Adipocyte (in vitro differentiated cells): ENCODE results near the gene RBM39.
A peak's percentile ranks its signal among the peaks of the same experiment; 100 is the strongest.

Experiments
- DNase-seq: peaks from one replicate; pipeline ENCODE4 v3.0.0-alpha.2; 2015; ENCODE audit warnings: low read depth
- H3K27me3 ChIP-seq: replicated peaks from 2 replicates; pipeline ENCODE4 v1.7.0; 2013; ENCODE audit warnings: mild to moderate bottlenecking, low read length, moderate library complexity; ENCODE audit not compliant: control insufficient read depth, insufficient read depth
- H3K36me3 ChIP-seq: 2 replicates; pipeline ENCODE4 v1.7.0; 2013; ENCODE audit warnings: low read length, mild to moderate bottlenecking, moderate library complexity; ENCODE audit not compliant: control insufficient read depth, insufficient read depth, severe bottlenecking
- H3K4me1 ChIP-seq: 2 replicates; pipeline ENCODE4 v1.7.0; 2013; ENCODE audit warnings: mild to moderate bottlenecking, low read length, moderate library complexity; ENCODE audit not compliant: control insufficient read depth, insufficient read depth
- H3K4me3 ChIP-seq: 2 replicates; pipeline ENCODE4 v1.7.0; 2013; ENCODE audit warnings: mild to moderate bottlenecking, low read length, moderate library complexity
- H3K9ac ChIP-seq: 2 replicates; pipeline ENCODE4 v1.7.0; 2013; ENCODE audit warnings: mild to moderate bottlenecking, low read length, moderate library complexity
- H3K9me3 ChIP-seq: 2 replicates; pipeline ENCODE4 v1.7.0; 2013; ENCODE audit warnings: mild to moderate bottlenecking, low read length, moderate library complexity; ENCODE audit not compliant: control insufficient read depth

RBM39 gene

GRCh38 chr20:35661908-35662307, 80.2 kb downstream of the RBM39 start:
- Histone ChIP-seq H3K4me1 (peaks cover 30% of the 10 kb centered on the region), H3K9me3 (no peaks in the 10 kb centered on the region), H3K27me3 (no peaks in the 10 kb centered on the region), H3K4me3 (peak overlapping the region; percentile 96), H3K9ac (no peak overlapping the region), H3K36me3 (no peaks in the 10 kb centered on the region)
- no peak for DNase-seq

- Histone ChIP-seq H3K36me3 (no peaks in the 10 kb centered on the region), H3K4me3 (peak overlapping the region; percentile 96), H3K27me3 (no peaks in the 10 kb centered on the region), H3K4me1 (peaks cover 30% of the 10 kb centered on the region), H3K9ac (peak overlapping the region; percentile 6), H3K9me3 (no peaks in the 10 kb centered on the region)
- no peak for DNase-seq
Measured at GRCh38 chr20:35661053-35661452, 81.0 kb downstream of the RBM39 start.

- Histone ChIP-seq H3K9me3 (no peaks in the 10 kb centered on the region), H3K4me3 (peak overlapping the region; percentile 96), H3K27me3 (no peaks in the 10 kb centered on the region), H3K4me1 (peaks cover 30% of the 10 kb centered on the region), H3K36me3 (no peaks in the 10 kb centered on the region), H3K9ac (no peak overlapping the region)
- DNase-seq: no peak
Measured at GRCh38 chr20:35660122-35660937, 81.7 kb downstream of the RBM39 start.

- no peak for DNase-seq
- Histone ChIP-seq H3K9me3 (no peaks in the 10 kb centered on the region), H3K27me3 (no peaks in the 10 kb centered on the region), H3K9ac (no peak overlapping the region), H3K4me3 (no peak overlapping the region), H3K36me3 (peaks cover 28% of the 10 kb centered on the region), H3K4me1 (peaks cover 18% of the 10 kb centered on the region)
Measured at GRCh38 chr20:35657271-35657670, 84.8 kb downstream of the RBM39 start.

- Histone ChIP-seq H3K27me3 (no peaks in the 10 kb centered on the region), H3K4me1 (peaks cover 2% of the 10 kb centered on the region), H3K4me3 (no peak overlapping the region), H3K9ac (no peak overlapping the region), H3K36me3 (peaks cover 35% of the 10 kb centered on the region), H3K9me3 (no peaks in the 10 kb centered on the region)
- no peak for DNase-seq
Measured at GRCh38 chr20:35654415-35654814, 87.6 kb downstream of the RBM39 start.

GRCh38 chr20:35653893-35654292, 88.2 kb downstream of the RBM39 start:
- Histone ChIP-seq H3K4me3 (no peak overlapping the region), H3K36me3 (peaks cover 35% of the 10 kb centered on the region), H3K9me3 (no peaks in the 10 kb centered on the region), H3K27me3 (no peaks in the 10 kb centered on the region), H3K4me1 (peaks cover 7% of the 10 kb centered on the region), H3K9ac (no peak overlapping the region)
- DNase-seq: no peak
